Inferior parietal cortex (tissue), 1 donor: Measurements from ENCODE around the gene NECTIN1.
A peak's percentile ranks its signal among the peaks of the same experiment; 100 is the strongest.

Experiments used
- DNase-seq: peaks from one replicate; pipeline ENCODE4 v3.0.0-alpha.2; 2016; ENCODE audit errors: extremely low spot score

NECTIN1 gene

DNA sequence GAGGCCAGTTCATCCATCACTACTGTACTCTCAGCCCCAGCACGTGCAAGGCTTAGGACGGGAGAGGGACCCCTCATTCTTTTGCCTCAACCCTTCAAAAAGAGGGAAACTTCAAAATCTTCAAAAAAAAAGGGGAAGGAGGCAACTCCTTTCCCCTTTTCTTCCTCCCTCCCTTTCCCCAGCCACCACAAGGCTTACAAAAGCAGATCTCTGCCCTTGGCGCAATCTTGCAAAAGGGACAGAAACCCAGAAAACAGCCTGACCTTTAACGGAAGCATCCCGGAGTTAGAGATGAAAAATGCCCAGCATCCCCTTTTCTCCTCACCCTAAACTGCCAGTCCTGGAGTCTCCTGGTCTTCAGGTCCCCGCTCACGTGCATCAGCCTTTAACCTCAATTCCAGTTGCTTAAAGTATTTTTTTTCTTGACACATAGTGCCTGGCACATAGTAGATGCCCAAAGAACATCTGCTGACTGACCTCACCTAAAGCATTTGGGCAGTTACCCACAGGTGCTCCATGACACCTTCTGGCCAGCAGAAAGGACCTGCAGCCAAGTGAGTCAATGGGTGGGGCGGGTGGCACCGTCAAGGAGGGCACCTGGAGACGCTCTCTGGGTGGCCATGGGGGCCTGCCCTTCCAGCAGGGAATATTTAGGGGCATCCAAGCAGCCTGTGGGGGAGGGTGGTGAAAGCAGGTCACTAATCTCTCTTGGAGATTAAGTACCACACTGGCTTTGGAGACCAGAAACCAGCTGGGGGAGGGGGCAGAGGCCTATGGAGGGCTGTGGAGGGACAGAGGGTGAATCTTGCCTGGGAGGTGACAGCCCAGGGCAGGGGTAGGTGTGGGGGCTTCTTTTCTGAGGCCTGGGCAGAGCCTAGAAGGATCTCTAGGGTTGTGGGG is 16.3 kb downstream of the NECTIN1 start:
- no peak for DNase-seq

- no peak for DNase-seq
Measured at GRCh38 chr11:119712006-119712405, 17.0 kb downstream of the NECTIN1 start.

DNA sequence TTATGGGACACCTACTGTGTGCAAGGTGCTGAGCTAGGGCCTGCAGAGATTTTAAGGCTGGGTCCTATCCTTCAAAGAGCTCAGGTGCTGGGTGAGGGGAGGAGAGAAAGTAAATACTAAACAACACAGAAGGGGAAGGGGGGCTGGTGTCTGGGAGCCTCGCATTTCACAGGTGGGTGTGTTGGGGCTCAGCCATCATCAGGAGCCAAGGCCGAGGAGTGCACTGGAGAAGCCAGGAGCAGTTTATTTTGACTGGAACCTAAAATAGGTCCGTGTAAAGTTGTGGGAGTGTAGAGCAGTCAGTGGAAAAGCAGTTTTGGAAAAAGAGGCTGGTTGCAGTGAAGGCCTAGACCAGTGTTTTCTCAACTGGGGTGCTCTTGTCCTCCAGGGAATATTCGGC is 17.5 kb downstream of the NECTIN1 start:
- DNase-seq = no peak

DNA sequence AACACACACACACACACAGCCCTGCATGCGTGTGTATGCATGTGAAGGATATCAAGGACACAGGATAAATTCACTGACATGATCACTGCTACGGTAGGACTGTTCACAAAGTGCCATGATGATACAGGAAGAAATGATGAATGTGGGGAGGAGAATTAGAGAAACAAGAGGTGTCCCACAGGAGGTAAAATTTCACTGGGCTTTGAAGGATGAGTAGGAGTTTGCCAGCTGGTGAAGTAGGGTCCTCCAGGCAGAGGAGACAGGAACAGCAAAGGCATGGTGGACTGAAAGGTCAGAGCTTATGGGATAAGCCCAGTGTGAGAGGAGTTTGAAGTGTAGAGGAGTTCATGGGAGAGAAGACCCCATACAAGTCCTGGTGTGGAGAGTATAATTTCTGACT is 18.6 kb downstream of the NECTIN1 start:
- DNase-seq = no peak

GRCh38 chr11:119709638-119710346 is 19.2 kb downstream of the NECTIN1 start:
- DNase-seq = peak; percentile 74

GRCh38 chr11:119709171-119709570 is 19.8 kb downstream of the NECTIN1 start:
- DNase-seq = no peak

GRCh38 chr11:119708384-119708783 is 20.6 kb downstream of the NECTIN1 start:
- no peak for DNase-seq

GRCh38 chr11:119706887-119707286 is 22.1 kb downstream of the NECTIN1 start:
- DNase-seq = no peak

DNA sequence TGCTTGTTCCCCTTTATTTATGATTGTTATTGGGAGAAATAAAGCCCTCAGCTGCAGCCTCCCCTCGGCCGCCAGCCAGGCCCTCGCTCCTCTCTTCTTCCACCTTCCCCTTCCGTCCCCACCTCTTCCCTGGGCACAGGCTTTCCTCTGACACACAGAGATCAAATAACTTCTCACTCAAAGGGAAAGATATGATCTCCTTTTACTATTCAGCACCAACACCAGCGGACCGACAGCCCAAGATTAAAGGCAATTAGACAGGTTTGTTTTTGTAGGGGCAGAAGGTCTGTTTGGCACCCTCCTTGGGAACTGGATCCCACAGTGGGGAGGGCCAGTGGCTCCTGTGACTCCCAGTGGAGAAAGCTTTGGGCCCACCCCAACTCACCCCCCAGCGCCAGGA is 23.0 kb downstream of the NECTIN1 start:
- no peak for DNase-seq

DNA sequence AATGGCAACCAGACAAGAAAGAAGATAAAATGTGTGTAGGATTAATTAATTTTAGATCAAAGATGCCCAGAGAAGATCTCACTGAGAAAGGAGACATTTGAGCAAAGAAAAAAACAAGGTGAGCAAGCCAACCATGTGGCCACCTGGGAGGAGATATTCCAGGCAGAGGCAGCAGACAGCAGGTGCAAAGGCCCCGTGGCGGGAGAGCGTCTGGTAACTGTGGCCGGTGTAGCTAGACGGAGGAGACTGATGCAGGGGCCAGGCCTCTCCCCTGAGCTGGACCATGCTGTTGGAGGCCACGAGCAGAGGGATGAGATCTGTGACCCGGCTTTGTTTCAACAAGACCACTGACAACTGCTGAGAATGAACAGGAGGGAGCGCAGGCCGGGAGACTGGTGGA is 23.6 kb downstream of the NECTIN1 start:
- no peak for DNase-seq

GRCh38 chr11:119704849-119705248 is 24.2 kb downstream of the NECTIN1 start:
- DNase-seq = no peak

DNA sequence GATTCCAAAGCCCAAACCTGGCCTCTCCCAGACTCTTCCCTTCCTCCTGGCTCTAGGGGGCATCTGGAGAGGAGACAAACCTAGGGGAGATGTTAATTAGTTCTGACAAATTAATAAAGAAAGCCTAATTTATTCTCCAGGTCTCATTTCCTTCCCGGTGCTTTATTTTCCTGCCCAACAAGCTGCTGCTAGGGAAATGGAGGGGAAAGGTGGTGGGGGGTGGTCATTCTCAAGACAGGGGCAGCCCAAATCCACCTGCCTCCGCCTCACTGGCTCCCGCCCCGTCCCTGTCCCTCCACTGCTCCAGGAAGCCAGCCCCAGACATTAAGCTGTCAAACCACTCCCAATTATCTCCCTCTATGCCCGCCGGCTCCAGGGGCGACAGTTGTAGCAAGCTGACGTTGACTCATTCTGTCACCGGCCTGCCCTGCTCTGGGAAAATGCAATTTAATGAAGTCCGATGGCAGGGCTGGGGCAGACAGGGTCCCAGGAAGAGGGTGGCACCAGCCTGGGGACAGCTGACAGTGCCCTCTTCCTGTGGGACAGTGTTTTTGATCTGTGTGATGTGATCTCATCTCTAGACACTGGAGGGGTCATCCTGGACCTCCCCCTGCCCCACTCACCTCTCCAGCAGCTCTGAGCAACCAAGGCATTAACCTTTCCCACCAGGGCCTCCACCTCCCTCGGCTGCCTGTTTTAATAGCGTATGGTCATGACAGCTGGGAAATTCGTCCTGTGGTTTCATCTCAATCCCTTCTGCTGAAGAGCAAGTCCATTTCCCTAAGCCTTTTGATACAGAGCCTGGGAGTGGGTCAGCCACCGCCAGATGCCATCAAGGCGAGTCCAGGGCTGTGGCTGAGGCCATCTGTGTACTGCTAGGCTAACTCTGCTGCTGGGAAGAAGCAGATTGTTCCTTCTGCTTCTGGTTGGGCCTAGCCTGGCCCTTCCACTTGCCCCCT is 27.1 kb downstream of the NECTIN1 start:
- no peak for DNase-seq

- DNase-seq = no peak
Measured at GRCh38 chr11:119700536-119701346, 28.3 kb downstream of the NECTIN1 start.

DNA sequence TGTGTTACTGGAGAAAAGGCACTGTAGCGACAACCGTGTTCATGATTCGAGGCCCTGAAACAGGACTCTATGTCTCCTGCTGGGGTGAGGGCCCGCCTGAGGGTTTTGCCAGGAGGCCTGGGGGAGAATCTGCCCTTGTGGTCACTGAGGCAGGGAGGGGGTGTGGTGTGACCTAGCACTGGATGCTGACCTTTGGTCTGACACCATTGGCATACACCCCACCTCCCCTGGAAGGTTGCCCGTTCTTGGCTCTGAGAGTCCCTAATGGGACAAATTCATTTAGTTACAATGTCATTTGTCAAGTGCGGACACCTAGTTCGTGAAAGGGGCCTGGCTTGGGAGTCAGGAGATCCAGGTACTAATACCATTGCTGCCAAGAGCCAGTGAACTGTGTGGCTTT is 29.0 kb downstream of the NECTIN1 start:
- DNase-seq = no peak

GRCh38 chr11:119699227-119699626 is 29.8 kb downstream of the NECTIN1 start:
- no peak for DNase-seq

DNA sequence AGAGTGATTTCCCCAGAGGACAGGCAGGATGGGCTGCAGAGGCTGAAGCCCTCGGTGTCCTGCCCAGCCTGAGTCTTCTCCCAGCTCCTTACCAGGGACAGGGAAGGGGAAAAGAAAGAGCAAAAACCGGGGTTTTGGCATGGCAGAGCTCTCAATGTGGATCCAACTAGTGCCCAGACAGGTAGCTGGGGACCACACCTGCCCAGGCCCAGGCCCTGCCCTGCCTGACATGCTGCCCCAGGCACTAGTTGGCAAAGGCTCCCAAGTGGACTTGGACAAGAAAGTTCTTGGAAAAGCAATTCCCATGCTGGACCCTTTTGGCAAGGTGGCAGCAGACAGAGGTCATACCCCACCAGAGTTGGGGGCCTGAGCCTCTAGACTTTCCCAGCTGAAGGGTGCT is 31.1 kb downstream of the NECTIN1 start:
- no peak for DNase-seq

- no peak for DNase-seq
Measured at GRCh38 chr11:119697445-119697844, 31.6 kb downstream of the NECTIN1 start.

DNA sequence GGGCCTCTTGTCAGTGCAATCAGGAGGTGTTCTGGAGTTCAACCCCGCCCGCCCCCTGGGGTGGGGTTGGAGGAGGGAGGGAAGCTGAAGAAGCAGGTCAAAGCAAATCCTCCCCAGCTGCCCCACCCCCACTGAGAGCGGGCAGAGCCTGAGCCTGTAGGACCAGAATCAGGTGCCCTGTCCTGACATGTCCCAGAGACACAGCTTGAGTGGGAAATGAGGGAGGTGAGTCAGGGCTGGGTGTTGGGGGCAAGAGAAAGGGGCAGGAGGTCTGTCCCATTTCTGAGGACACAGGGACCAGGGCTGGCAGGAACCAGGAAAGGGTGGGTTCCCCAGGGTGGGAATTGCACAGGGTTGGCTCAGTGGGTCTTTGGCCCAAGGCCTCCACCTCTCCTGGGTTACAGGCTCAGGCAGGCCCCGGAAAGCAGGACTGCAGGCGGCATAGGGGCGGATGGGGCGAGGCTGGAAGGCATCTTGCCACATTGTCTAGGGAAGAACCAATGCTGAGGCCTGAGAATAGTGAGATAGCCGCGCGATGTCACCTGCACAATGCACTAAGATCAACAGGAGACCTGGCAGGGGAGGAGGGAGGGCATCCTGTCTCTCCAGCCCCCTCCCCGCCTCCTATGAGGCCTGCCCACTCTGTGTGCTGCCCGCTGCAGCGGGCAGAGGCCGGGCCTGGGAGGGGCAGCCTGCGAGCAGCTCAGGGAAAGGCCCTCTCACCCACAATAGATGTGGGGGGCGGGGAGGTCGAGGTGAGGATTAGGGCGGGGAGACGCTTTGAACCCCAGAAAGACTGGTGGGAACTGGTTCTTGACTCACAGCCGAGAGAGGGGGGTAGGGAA is 32.4 kb downstream of the NECTIN1 start:
- no peak for DNase-seq

GRCh38 chr11:119694334-119694733 is 34.7 kb downstream of the NECTIN1 start:
- DNase-seq = no peak

GRCh38 chr11:119693253-119693815 is 35.7 kb downstream of the NECTIN1 start:
- DNase-seq = no peak
